ENCODE measurements around the gene RBMS3.
"Not testable (repeated sequence)": the region's sequence is repeated elsewhere in the genome, so short reads cannot be mapped to it uniquely, and the experiment has no call there.

RBMS3 gene

DNA sequence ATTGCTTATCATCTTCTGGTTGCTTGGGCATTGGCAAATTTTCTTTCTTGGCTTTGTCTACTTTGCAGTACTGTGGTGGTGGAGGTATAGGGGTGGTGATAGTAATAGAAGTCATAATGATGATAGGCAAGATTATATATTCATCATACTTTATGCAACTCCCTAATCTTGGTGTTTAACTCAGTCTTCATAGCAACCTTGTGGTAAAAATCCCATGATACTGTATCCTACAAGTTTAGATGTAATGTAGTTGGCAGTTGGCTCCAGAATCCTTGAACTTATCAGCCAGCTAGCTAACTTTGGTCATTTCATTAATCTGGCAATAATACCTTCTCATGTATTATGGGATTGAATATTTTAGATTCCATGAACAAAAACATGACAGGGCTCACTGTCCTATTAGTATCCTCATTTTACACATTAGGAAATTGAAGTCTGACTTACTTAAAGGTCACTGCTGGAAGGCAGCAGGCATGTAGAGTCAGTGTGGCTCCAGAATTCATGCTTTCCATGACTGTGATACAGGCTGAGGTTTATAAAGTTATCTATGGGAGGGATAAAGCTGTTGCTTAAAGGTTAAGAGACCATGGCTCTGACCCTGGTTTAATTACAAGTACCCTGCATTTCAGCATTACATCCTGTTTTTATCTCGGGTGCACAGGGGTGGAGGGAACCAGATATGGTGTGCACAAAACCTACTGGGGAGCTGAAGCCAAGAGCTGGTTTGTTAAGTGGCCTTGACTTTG is 33.3 kb downstream of the RBMS3 start:
- no peaks in the 10 kb centered on the region for H3K36me3 Mint-ChIP-seq
- H3K27me3 Mint-ChIP-seq = no peaks in the 10 kb centered on the region

DNA sequence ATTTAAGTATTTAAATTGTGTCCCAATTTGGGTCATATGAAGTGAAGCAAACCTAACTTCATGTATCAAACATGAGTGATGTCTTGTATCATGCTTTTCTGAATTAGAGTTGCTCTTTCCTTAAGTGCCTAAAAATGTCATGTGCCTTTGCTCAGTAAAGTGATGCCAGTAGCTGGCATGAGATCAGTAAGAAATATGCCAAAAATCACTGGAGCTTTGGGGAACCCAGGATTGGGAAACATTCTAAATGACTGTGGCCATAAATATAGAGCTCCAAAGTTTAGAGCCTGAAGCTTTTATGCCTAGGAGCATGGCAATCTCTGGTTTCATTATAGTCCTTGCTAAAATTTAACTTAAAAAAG is 33.8 kb downstream of the RBMS3 start:
- no peak overlapping the region for H3K4me3 Mint-ChIP-seq

More for the DNA sequence above, 33.3 kb downstream of the RBMS3 start:
- H3K4me3 Mint-ChIP-seq = no peak overlapping the region
- H3K9me3 Mint-ChIP-seq (ENCODE audit: low read depth) = no peaks in the 10 kb centered on the region
- no peaks in the 10 kb centered on the region for H3K4me1 Mint-ChIP-seq (ENCODE audit: low read depth)
- H3K27ac Mint-ChIP-seq = no peak overlapping the region

DNA sequence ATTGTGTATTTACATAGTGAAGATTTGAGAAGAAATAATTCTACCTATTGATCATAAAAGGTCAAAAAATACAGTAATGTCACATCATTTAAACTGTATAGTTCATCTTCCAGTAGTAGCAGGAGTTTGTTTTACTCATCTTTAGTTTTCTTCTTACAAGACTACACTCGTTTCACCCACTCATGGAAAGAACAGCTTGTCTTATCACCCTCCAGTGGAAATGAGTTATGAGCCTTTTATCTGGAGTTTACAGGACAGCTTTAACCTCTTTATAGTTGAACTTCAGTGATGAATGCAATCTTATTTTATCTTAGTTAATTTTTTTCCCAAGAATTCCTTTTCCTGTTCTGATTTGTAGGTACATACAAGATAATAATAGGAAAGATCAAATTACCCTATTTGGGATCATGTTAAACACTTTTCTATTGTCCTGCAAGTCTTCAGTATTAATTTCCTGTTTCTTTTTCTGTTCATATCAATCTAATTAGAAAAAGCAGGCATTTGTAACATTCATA is 36.8 kb downstream of the RBMS3 start:
- H3K9me3 Mint-ChIP-seq (ENCODE audit: low read depth) = no peaks in the 10 kb centered on the region
- H3K4me3 Mint-ChIP-seq = no peak overlapping the region
- no peaks in the 10 kb centered on the region for H3K4me1 Mint-ChIP-seq (ENCODE audit: low read depth)
- no peaks in the 10 kb centered on the region for H3K27me3 Mint-ChIP-seq
- no peaks in the 10 kb centered on the region for H3K36me3 Mint-ChIP-seq
- no peak overlapping the region for H3K27ac Mint-ChIP-seq

More for the DNA sequence above, 33.8 kb downstream of the RBMS3 start:
- Mint-ChIP-seq H3K9me3 (ENCODE audit: low read depth) (no peaks in the 10 kb centered on the region), H3K36me3 (no peaks in the 10 kb centered on the region), H3K27me3 (no peaks in the 10 kb centered on the region), H3K27ac (no peak overlapping the region), H3K4me1 (ENCODE audit: low read depth) (no peaks in the 10 kb centered on the region)

DNA sequence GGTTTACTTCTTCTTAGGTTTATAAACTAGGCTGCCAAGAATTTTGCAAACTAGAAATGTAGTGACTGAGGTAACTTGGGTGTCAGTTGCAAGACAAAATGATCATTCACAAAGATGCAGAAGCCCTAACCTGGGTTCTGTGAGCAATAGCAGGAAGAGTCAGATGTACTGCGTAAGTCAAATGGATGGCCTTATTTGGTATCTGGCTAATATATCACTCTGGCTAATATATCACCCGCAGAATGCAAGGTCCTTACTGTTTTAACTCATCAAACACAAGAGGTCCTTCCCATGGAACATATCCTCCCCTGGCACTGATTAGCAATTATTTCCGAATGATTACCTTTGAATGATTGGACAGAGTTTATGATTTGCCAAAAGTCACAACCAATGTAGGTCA is 37.4 kb downstream of the RBMS3 start:
- H3K4me3 Mint-ChIP-seq = no peak overlapping the region
- no peaks in the 10 kb centered on the region for H3K36me3 Mint-ChIP-seq
- no peaks in the 10 kb centered on the region for H3K9me3 Mint-ChIP-seq (ENCODE audit: low read depth)
- H3K27ac Mint-ChIP-seq = no peak overlapping the region
- H3K27me3 Mint-ChIP-seq = no peaks in the 10 kb centered on the region
- H3K4me1 Mint-ChIP-seq (ENCODE audit: low read depth) = no peaks in the 10 kb centered on the region

DNA sequence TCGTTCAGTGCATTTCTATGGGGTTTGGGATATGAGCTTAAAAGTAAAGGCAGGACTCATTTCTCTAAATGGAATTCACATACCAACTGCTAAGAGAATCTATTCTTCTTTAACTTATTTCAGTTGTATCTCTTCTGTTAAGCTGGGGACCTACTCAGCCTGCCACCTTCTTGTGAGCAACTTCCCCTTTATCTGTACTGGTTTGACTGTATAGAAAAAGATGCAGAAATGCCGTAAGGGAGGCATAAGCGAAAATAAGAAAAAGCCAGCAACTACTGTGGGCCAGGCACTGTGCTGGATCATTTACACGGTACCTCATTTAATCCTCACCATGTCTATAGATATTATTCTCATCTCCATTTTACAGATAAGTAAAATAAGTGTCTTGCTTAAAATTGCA is 38.4 kb downstream of the RBMS3 start:
- H3K27me3 Mint-ChIP-seq = no peaks in the 10 kb centered on the region
- no peaks in the 10 kb centered on the region for H3K36me3 Mint-ChIP-seq
- H3K4me3 Mint-ChIP-seq = no peak overlapping the region
- no peak overlapping the region for H3K27ac Mint-ChIP-seq
- H3K4me1 Mint-ChIP-seq (ENCODE audit: low read depth) = no peaks in the 10 kb centered on the region
- H3K9me3 Mint-ChIP-seq (ENCODE audit: low read depth) = no peaks in the 10 kb centered on the region

DNA sequence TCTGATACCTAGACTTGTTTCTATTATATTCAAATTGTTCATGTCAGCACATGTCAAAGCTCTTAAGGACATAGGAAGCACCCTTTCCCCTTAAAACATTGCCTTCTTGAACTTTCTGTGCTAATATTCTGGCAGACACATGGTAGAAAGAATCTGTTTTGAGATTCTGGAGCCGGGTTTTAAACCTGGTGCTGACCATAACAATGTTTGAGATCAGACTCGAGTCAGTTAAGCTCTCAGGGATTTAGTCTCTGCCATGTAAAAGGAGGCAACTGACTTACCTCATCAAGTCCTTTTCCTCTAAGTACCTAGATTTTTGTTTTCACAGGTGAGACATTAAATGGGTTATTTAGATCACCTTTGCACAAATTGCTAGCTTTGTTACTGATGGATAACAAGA is 38.9 kb downstream of the RBMS3 start:
- H3K27me3 Mint-ChIP-seq = no peaks in the 10 kb centered on the region
- no peaks in the 10 kb centered on the region for H3K36me3 Mint-ChIP-seq

DNA sequence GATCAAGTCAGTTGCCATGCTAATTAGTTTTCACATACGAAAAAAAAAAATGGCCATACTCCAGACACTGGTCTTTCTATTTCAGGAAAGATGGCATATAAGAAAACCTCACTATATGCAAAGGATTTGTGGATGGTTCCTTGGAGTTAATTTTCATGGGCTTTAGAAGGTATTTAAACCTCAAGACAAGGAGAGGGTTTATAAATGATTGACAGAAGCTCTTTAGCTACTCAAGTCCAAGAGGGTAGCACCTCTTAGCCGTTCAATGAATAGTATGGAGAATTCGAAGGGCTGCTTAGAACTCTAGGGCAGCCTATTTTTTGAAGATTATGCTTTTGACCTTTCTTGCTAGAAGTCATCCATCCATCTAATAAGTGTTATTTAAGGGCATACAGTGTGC is 41.7 kb downstream of the RBMS3 start:
- H3K27ac Mint-ChIP-seq = no peak overlapping the region
- no peaks in the 10 kb centered on the region for H3K9me3 Mint-ChIP-seq (ENCODE audit: low read depth)
- H3K4me3 Mint-ChIP-seq = no peak overlapping the region
- H3K36me3 Mint-ChIP-seq = no peaks in the 10 kb centered on the region
- H3K4me1 Mint-ChIP-seq (ENCODE audit: low read depth) = no peaks in the 10 kb centered on the region
- H3K27me3 Mint-ChIP-seq = no peaks in the 10 kb centered on the region

More for the DNA sequence above, 38.9 kb downstream of the RBMS3 start:
- H3K27ac Mint-ChIP-seq = no peak overlapping the region
- H3K4me1 Mint-ChIP-seq (ENCODE audit: low read depth) = no peaks in the 10 kb centered on the region
- no peaks in the 10 kb centered on the region for H3K9me3 Mint-ChIP-seq (ENCODE audit: low read depth)
- H3K4me3 Mint-ChIP-seq = no peak overlapping the region

DNA sequence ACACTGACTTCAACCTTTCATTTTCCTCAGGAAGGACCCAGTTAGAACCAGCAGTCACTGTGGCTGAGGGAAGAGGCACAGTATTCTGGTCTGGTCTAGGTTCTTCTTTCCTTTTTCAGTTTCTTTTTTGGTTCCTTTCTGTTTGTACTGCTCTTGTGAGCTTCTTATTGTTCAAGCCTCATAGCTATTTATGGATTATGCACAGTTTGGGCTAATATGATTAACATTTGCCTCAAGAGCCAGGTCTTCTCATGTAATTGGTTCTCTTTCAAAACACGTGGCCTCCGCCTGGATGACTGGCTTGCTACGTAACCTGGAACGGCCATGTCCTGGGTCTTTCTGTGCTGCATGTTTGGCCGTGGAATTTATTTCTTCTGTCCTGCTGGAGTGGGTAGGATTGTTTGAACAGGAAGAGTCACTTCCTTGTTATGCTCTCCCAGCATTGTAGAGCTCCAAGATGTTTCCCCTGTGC is 43.3 kb downstream of the RBMS3 start:
- Mint-ChIP-seq H3K27ac (no peak overlapping the region), H3K4me1 (ENCODE audit: low read depth) (no peaks in the 10 kb centered on the region), H3K4me3 (no peak overlapping the region), H3K27me3 (no peaks in the 10 kb centered on the region), H3K9me3 (ENCODE audit: low read depth) (no peaks in the 10 kb centered on the region), H3K36me3 (no peaks in the 10 kb centered on the region)

DNA sequence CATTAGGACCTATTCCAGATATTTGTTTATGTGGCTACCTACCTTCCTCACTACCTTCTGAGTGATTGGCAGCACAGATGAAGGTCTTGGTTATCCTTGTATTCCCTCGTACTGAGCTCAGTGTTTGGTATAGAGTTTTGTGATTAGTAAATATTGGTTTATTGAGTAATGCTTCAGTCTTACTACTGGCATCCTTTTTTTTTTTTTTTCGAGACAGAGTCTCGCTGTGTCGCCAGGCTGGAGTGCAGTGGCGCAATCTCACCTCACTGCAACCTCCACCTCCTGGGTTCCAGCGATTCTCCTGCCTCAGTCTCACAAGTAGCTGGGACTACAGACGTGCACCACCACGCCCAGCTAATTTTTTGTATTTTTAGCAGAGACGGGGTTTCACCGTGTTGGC is 45.7 kb downstream of the RBMS3 start:
- not testable (repeated sequence) for H3K36me3 Mint-ChIP-seq; H3K27me3 Mint-ChIP-seq; H3K27ac Mint-ChIP-seq; H3K4me3 Mint-ChIP-seq; H3K4me1 Mint-ChIP-seq (ENCODE audit: low read depth); H3K9me3 Mint-ChIP-seq (ENCODE audit: low read depth)

DNA sequence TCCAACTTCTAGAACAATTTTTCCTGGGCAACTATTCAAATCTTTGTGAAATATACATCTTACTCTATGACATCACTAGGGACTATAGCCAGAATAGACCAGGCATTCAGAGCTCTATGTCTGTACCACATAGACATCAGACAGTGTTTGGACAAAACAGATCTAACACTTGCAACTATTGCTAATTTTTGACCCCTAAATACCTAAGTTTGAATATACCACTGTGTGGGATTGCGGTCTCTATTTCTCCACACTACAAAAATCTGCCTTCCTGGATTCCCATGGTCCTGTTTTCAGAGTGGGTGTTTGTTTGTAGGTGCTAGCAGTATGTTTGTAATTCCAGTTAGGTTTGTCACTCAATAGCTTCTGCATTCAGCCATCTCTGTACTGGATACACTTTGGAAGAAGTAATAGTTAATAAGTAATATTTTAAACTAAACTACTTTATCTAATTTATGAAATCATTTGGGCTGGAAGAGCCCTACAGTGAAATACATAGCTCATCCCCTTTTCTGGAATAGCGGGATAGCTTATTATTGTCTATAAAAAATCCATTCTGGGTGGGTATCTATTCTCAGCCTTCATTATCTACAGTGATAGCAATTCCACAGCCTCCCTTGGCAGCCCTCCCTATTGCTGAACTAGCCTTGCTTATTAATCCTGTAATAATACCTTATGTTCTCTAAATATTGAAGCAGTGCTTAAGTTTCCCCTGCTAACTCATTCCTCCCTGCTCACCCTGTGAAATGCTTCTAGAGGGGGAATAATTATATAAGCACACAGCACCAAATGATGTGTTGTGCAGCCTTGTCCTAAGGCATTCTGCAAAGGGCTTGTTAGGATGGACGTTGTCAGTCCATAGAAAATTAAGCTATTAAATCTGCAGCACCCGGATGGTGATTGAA is 49.4 kb downstream of the RBMS3 start:
- Mint-ChIP-seq H3K27ac (no peak overlapping the region), H3K4me3 (no peak overlapping the region), H3K27me3 (no peaks in the 10 kb centered on the region), H3K9me3 (ENCODE audit: low read depth) (no peaks in the 10 kb centered on the region), H3K4me1 (ENCODE audit: low read depth) (no peaks in the 10 kb centered on the region), H3K36me3 (no peaks in the 10 kb centered on the region)

DNA sequence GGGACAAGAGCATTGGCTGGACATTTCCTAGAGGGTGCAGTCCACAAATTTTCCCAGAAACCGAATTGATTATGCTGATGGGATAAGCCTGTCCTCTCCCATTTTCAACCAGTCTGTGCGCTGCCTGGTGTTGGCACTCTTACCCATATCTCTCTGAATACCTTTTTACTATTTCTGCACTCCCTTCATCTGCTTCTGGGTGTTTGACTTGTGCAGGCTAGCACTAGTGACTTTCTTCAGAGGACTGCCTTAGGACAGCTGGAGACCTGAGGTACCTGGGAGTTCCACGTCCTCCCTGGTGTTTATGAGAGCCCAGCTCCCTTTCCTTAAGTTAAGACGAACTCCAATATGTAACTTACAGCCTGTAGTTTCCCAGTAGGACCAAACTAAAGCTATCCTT is 50.2 kb downstream of the RBMS3 start:
- H3K27ac Mint-ChIP-seq = no peak overlapping the region
- no peaks in the 10 kb centered on the region for H3K36me3 Mint-ChIP-seq
- H3K9me3 Mint-ChIP-seq (ENCODE audit: low read depth) = no peaks in the 10 kb centered on the region
- H3K27me3 Mint-ChIP-seq = no peaks in the 10 kb centered on the region
- H3K4me1 Mint-ChIP-seq (ENCODE audit: low read depth) = no peaks in the 10 kb centered on the region
- no peak overlapping the region for H3K4me3 Mint-ChIP-seq

DNA sequence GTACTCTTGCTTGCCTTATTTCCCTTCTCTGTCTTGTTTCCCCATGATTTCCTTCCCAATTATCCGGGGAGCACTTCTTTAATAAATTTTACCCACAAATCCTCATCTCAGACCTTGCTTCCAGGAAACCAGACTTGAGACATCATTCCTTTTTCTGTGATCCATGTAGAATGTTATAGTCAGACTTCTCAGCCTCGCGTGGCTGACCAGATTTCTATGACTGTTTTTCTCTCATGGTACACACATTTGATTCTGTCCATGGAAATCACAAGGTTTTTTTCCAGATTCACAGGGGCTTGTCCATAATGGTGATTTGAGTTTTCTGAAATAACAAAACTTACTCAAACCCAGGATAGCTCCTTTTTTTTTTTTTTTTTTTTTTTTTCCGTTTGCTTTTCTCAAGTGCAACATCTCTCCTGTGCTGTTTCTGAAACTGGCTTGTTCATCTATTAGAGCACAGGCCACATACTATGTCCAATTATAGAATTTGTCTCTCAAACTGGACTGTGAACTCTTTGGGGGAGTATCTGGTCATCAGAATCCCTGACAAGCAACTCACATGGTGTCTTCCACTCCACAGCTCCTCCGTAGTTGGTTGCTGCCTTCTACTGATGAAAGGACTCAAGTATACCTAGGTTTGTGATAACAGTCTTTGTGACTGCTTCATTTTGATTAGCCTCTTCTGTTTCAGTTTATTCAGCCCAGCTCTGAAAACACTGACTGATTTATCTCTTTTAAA is 50.8 kb downstream of the RBMS3 start:
- no peak overlapping the region for H3K27ac Mint-ChIP-seq
- H3K36me3 Mint-ChIP-seq = no peaks in the 10 kb centered on the region
- no peaks in the 10 kb centered on the region for H3K9me3 Mint-ChIP-seq (ENCODE audit: low read depth)
- H3K4me3 Mint-ChIP-seq = no peak overlapping the region
- no peaks in the 10 kb centered on the region for H3K4me1 Mint-ChIP-seq (ENCODE audit: low read depth)
- H3K27me3 Mint-ChIP-seq = no peaks in the 10 kb centered on the region

DNA sequence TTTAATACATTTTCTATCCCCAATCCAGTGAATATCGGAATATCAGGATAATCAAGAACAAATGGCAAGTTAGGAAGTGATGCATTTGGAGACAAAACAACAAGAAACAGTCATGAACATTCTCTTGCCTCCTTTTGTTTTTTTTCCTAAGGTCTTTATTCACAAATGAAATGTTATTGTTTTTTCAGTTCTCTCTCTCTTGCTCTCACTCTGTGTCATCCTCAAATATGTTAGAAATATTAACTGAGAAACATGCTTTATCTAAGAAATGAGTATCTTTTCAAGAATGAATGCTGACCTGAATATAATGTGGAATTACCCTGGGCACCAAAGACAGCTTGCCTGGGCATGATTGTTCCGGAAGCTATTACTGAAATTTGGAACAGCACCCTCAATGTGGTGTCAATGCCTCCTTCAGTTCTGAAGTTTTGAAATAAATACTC is 51.3 kb downstream of the RBMS3 start:
- H3K36me3 Mint-ChIP-seq = no peaks in the 10 kb centered on the region
- H3K27me3 Mint-ChIP-seq = no peaks in the 10 kb centered on the region
- no peak overlapping the region for H3K4me3 Mint-ChIP-seq
- no peaks in the 10 kb centered on the region for H3K4me1 Mint-ChIP-seq (ENCODE audit: low read depth)
- no peaks in the 10 kb centered on the region for H3K9me3 Mint-ChIP-seq (ENCODE audit: low read depth)
- no peak overlapping the region for H3K27ac Mint-ChIP-seq

DNA sequence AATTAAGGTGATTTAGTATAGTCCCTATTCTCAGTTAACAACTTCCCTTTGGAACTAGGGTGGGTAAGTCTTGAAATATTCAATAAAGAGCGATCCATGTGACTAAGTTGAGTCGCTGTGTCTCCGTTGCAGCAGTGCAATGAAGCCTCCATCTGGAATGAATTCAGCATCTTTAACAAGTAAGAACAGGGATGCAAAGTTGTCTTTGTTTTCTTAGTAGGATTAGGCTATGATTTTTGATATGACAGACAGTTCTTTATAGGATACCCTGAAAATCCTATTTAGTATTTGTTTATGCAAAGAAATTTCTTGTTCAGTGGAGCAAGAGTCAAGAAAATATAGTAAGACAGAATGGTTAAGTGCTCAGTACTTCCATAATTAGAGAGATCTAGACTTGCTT is 52.7 kb downstream of the RBMS3 start:
- H3K27ac Mint-ChIP-seq = no peak overlapping the region
- no peak overlapping the region for H3K4me3 Mint-ChIP-seq
- no peaks in the 10 kb centered on the region for H3K9me3 Mint-ChIP-seq (ENCODE audit: low read depth)
- no peaks in the 10 kb centered on the region for H3K36me3 Mint-ChIP-seq
- H3K4me1 Mint-ChIP-seq (ENCODE audit: low read depth) = no peaks in the 10 kb centered on the region
- H3K27me3 Mint-ChIP-seq = no peaks in the 10 kb centered on the region

DNA sequence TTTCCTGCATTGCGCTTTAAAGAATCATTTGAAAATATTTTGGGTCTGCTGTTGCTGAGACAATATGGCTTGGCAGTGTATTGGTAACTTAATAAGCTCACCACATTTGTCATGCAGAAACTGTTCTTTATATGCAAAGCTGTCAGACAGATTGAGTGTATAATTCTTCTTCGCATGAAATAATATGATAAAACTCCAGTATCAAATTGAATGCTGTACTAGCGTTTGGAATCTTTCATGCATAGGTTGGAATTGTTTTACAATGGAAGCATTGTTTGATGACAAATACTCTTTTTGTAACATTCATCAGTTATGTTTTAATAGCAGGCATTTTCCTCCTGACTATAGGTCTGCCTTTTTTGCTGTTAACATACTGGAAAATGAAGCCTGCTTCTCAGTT is 53.8 kb downstream of the RBMS3 start:
- Mint-ChIP-seq H3K27me3 (no peaks in the 10 kb centered on the region), H3K36me3 (no peaks in the 10 kb centered on the region), H3K4me3 (no peak overlapping the region), H3K27ac (no peak overlapping the region), H3K4me1 (ENCODE audit: low read depth) (no peaks in the 10 kb centered on the region), H3K9me3 (ENCODE audit: low read depth) (no peaks in the 10 kb centered on the region)
